Measurements from ENCODE around the gene CSMD2. TPM values are rescaled to one million over a fixed set of nuclear protein-coding genes. Genes with fewer than 3 reads are reported as not detected.

CSMD2 gene
- total RNA-seq, 2 experiments from 2014 or later, result not detected

- no peaks in the 10 kb centered on the region for H3K4me1 ChIP-seq (ENCODE audit: insufficient read depth, low read length, poor library complexity, severe bottlenecking)
- ChIA-PET CTCF (ENCODE audit: unreplicated experiment) (no interaction called here), POLR2A (no interaction called here)
- H3K9me3 ChIP-seq (ENCODE audit: low read length), result no peaks in the 10 kb centered on the region
- no TSS peak for BruUV-seq (replicated peaks)
- intact Hi-C loops (cut with micrococcal nuclease; ENCODE audit: unreplicated experiment), result no loop called here
- no peak overlapping the region for H3K4me3 ChIP-seq (ENCODE audit: low read depth, low read length, poor library complexity, severe bottlenecking)
- no peak overlapping the region for H3K27ac ChIP-seq (ENCODE audit: low read depth, low read length, poor library complexity, severe bottlenecking)
- TF ChIP-seq EZH2phosphoT487 (IDR thresholded peaks at IDR 0.05; ENCODE audit: borderline replicate concordance, low read depth, low read length) (no peak), CTCF (conservative IDR thresholded peaks at IDR 0.05; ENCODE audit: low read length) (no peak)
- H3K4me2 ChIP-seq (ENCODE audit: low read length), result no peak overlapping the region
- H2AFZ ChIP-seq (ENCODE audit: low read length), result no peak overlapping the region
- no peak for DNase-seq (ENCODE audit: low spot score)
- H3K36me3 ChIP-seq (ENCODE audit: insufficient read depth, low read length), result no peaks in the 10 kb centered on the region
- H3K79me2 ChIP-seq (ENCODE audit: insufficient read depth, low read depth, low read length), result no peaks in the 10 kb centered on the region
- H3K9me2 ChIP-seq (ENCODE audit: insufficient read depth, low read length), result no peaks in the 10 kb centered on the region
- H4K20me1 ChIP-seq (ENCODE audit: insufficient read depth, low read length), result no peaks in the 10 kb centered on the region
These were observed 2.4 kb upstream of the CSMD2 start for GRCh38 chr1:34167389-34167788.

- ChIA-PET CTCF (ENCODE audit: unreplicated experiment) (interaction anchor here (0.6 kb wide), 1 partner anchor 39 kb away, joined by 6 read pairs; no protein-coding TSS in a partner anchor), POLR2A (no interaction called here)
- Histone ChIP-seq H3K79me2 (ENCODE audit: insufficient read depth, low read depth, low read length) (no peaks in the 10 kb centered on the region), H3K9me3 (ENCODE audit: low read length) (no peaks in the 10 kb centered on the region), H2AFZ (ENCODE audit: low read length) (no peak overlapping the region), H4K20me1 (ENCODE audit: insufficient read depth, low read length) (no peaks in the 10 kb centered on the region), H3K4me1 (ENCODE audit: insufficient read depth, low read length, poor library complexity, severe bottlenecking) (no peaks in the 10 kb centered on the region), H3K36me3 (ENCODE audit: insufficient read depth, low read length) (no peaks in the 10 kb centered on the region), H3K4me2 (ENCODE audit: low read length) (no peak overlapping the region), H3K27ac (ENCODE audit: low read depth, low read length, poor library complexity, severe bottlenecking) (no peak overlapping the region), H3K9me2 (ENCODE audit: insufficient read depth, low read length) (no peaks in the 10 kb centered on the region), H3K4me3 (ENCODE audit: low read depth, low read length, poor library complexity, severe bottlenecking) (no peak overlapping the region)
- TF ChIP-seq EZH2phosphoT487 (IDR thresholded peaks at IDR 0.05; ENCODE audit: borderline replicate concordance, low read depth, low read length) (no peak), CTCF (conservative IDR thresholded peaks at IDR 0.05; ENCODE audit: low read length) (no peak)
- BruUV-seq (replicated peaks), result no TSS peak
- no peak for DNase-seq (ENCODE audit: low spot score)
- intact Hi-C loops (cut with micrococcal nuclease; ENCODE audit: unreplicated experiment), result no loop called here
These were observed 1.8 kb upstream of the CSMD2 start for GRCh38 chr1:34166625-34167361.

- Histone ChIP-seq H3K4me2 (ENCODE audit: low read length) (no peak overlapping the region), H2AFZ (ENCODE audit: low read length) (no peak overlapping the region), H3K36me3 (ENCODE audit: insufficient read depth, low read length) (no peaks in the 10 kb centered on the region), H3K79me2 (ENCODE audit: insufficient read depth, low read depth, low read length) (no peaks in the 10 kb centered on the region), H3K9me2 (ENCODE audit: insufficient read depth, low read length) (no peaks in the 10 kb centered on the region), H3K4me1 (ENCODE audit: insufficient read depth, low read length, poor library complexity, severe bottlenecking) (no peaks in the 10 kb centered on the region), H3K9me3 (ENCODE audit: low read length) (no peaks in the 10 kb centered on the region), H3K4me3 (ENCODE audit: low read depth, low read length, poor library complexity, severe bottlenecking) (no peak overlapping the region), H3K27ac (ENCODE audit: low read depth, low read length, poor library complexity, severe bottlenecking) (no peak overlapping the region), H4K20me1 (ENCODE audit: insufficient read depth, low read length) (no peaks in the 10 kb centered on the region)
- CTCF ChIA-PET (ENCODE audit: unreplicated experiment), result no interaction called here
- intact Hi-C loops (cut with micrococcal nuclease; ENCODE audit: unreplicated experiment), result no loop called here
- no peak for TF ChIP-seq EZH2phosphoT487 (IDR thresholded peaks at IDR 0.05; ENCODE audit: borderline replicate concordance, low read depth, low read length)
- TF ChIP-seq CTCF (conservative IDR thresholded peaks at IDR 0.05; ENCODE audit: low read length), result no peak
- POLR2A ChIA-PET, result no interaction called here
- no peak for DNase-seq (ENCODE audit: low spot score)
- no TSS peak for BruUV-seq (replicated peaks)
These were observed 1.2 kb upstream of the CSMD2 start for GRCh38 chr1:34166191-34166624.
